GM21423 (cell line): ENCODE data around the gene PFAS.
A peak's percentile ranks its signal among the peaks of the same experiment; 100 is the strongest.
"Not testable (repeated sequence)": the region's sequence is repeated elsewhere in the genome, so short reads cannot be mapped to it uniquely, and the experiment has no call there.

Experiments used
- ATAC-seq: cut with Tn5 transposase; IDR thresholded peaks from one replicate; pipeline ENCODE4 v1.9.1; 2021; ENCODE audit warnings: mild to moderate bottlenecking, moderate library complexity; ENCODE audit not compliant: unreplicated experiment

The PFAS gene, protein sequence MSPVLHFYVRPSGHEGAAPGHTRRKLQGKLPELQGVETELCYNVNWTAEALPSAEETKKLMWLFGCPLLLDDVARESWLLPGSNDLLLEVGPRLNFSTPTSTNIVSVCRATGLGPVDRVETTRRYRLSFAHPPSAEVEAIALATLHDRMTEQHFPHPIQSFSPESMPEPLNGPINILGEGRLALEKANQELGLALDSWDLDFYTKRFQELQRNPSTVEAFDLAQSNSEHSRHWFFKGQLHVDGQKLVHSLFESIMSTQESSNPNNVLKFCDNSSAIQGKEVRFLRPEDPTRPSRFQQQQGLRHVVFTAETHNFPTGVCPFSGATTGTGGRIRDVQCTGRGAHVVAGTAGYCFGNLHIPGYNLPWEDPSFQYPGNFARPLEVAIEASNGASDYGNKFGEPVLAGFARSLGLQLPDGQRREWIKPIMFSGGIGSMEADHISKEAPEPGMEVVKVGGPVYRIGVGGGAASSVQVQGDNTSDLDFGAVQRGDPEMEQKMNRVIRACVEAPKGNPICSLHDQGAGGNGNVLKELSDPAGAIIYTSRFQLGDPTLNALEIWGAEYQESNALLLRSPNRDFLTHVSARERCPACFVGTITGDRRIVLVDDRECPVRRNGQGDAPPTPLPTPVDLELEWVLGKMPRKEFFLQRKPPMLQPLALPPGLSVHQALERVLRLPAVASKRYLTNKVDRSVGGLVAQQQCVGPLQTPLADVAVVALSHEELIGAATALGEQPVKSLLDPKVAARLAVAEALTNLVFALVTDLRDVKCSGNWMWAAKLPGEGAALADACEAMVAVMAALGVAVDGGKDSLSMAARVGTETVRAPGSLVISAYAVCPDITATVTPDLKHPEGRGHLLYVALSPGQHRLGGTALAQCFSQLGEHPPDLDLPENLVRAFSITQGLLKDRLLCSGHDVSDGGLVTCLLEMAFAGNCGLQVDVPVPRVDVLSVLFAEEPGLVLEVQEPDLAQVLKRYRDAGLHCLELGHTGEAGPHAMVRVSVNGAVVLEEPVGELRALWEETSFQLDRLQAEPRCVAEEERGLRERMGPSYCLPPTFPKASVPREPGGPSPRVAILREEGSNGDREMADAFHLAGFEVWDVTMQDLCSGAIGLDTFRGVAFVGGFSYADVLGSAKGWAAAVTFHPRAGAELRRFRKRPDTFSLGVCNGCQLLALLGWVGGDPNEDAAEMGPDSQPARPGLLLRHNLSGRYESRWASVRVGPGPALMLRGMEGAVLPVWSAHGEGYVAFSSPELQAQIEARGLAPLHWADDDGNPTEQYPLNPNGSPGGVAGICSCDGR (N-terminal part only)

DNA sequence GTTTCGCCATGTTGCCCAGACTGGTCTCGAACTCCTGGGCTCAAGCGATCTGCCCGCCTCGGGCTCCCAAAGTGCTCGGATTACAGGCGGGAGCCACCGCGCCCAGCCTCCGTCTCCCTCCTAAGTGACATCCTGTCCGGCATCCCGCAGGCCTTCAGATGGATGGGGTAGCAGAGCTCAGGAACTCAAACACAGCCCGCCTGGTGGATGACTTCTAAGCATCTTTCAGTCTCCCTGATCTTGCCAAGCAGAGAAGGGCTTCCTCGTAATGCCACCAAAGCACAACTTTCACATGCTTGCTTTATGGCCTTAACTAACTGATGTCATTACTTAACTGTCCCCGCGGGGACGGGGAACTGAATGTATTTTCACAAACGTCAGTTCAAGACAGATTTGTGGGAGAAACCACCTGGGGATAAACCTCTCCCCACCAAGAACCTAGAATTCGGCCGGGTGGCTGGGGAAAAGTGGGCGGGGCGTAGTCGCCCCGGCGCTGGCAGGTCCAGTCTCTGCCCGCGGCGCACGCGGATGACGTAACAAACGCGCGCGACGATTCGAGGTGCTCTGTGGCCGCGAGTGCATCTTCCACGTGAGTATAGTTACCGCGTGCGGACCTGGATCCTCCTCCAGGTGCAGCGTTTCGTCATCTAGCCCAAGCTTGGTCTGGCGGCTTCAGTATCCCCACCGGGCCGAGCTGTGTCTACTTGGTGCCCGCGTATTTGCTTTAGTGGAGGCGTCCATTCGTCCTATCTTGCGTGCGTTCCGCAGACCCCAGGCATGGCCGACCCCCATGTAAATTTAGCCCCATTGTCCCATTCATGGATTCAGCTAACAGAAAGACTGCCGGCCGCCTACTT is at the start of gene PFAS:
TSS of gene PFAS (plus strand) at position 539 of the 857 bp plus-strand sequence. CDS start 4,649 bp downstream, outside the sequence.
- peak; percentile 50 for ATAC-seq

DNA sequence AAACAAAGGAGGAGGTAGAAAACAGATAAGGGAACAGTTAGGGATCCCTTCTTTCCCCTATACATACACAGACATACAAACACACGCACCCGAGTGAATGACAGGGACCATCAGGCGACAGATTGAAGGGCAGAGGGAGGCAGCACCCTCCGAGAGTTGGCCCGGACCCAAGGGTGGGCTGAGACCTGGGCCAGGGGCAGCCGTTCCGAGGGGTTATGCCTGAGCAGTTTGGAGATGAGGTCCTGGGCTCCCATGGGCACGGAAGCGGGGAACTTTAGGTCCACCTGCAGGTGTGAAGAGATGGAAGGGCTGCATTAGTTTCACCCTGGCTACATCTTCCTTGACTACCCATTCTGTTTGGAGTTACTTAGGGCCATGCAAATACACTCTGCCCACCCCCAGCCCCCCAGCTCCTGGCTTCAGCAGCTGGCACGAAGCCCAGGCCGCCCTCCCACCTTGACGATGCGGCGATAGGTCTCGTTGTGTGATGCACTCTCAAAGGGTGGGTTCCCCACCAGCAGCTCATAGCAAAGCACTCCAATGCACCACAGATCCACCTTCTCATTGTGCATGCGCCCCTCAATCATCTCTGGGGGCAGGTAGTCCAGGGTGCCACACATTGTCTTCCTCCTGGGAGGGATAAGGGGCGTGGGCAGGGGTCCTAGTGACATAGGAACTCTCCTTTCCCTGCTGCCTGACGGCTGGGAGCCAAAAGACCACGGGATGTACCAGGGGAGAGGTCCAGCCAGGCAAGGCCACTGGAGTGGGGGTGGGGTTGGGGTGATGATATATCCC is 44.1 kb upstream of the PFAS start:
- no peak for ATAC-seq

DNA sequence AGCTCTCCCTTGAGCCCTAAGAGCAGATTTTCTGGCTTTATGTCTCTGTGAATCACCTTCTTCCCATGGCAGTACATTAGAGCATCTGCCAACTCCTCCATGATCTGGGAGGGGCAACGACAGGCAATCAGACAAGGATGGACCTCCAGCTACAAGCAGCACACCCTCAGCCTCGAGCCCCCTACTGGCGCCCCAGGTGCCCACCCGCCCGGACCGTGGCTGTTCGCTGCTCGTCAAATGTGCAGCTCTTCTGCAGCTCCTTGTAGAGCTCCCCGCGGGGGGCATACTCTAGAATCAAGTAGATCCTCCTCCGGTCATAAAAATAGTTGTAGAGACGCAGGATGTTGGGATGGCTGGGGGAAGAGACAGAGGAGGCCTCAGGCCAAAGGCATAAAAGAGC is 42.6 kb upstream of the PFAS start:
- no peak for ATAC-seq

DNA sequence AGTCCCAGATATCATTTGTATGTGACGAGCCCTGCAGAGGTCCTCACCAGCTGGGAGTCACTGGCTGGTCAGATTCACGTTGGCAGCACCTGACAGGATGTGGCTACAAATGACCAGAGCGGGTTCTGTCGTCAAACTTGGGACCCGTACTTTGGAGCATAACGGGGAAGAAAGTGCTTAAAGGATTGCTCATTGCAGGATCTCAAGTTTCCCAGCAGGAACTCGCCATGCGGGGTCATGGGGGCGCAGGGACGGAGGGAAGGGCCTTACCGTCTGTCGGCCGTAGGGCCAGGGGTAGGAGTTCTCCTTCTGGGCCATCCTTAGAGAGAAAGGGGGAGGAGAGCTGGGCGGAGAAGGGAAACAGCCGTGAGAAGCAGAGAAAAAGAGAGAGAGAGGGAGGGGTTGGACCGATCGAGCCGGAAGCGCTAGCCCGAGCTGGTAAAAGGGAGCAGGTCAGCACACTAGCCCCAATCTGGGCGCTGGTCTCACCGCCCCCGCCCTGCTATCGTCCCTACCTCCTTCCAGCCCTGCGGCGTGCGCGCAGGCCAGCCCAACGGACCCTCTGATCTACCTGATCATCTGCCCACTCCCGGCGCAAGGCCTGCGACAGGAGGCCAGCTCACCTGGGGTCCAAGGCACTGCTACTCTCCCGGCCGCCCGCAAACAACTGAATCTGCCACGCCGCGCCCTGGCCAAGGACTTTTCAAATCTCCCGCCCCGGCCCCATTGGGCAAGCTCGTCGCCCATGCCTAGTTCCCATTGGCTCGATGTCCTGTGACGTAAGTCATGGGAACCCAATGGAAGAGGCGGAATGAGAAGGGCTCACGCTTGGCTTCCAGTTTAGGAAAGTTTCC is 39.0 kb upstream of the PFAS start, which contains the start of gene AURKB:
TSS of gene AURKB (minus strand) at position 669 of the 854 bp plus-strand sequence. CDS start at position 318, 351 bp downstream.
- ATAC-seq, result peak; percentile 81

DNA sequence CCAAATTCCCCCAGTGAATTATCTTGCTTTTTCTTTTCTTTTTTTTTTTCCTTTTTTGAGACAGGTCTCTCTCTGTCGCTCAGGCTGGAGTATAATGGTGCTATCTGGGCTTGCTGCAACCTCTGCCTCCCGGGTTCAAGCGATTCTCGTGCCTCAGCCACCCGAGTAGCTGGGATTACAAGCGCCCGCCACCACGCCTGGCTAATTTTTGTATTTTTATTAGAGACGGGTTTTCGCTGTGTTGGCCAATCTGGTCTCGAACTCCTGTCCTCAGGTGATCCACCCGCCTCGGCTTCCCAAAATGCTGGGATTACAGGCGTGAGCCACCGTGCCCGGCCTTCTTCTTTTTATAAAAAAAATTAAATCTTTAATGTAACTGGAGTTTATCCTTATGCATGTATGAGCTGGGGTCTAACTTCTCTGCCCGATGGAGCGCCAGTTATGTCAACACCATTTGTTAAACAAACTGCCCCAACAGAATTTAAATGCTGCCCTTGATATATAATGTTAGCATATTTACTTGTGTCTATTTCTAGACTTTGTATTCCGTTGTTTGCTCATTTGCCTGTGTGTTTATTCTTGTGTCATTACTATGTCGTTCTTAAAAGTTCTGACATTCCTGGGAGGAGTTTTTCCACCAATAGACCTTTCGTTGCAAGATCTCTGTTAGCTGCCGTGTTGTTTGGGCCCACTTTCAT is 38.2 kb upstream of the PFAS start:
- peak; percentile 7 for ATAC-seq

DNA sequence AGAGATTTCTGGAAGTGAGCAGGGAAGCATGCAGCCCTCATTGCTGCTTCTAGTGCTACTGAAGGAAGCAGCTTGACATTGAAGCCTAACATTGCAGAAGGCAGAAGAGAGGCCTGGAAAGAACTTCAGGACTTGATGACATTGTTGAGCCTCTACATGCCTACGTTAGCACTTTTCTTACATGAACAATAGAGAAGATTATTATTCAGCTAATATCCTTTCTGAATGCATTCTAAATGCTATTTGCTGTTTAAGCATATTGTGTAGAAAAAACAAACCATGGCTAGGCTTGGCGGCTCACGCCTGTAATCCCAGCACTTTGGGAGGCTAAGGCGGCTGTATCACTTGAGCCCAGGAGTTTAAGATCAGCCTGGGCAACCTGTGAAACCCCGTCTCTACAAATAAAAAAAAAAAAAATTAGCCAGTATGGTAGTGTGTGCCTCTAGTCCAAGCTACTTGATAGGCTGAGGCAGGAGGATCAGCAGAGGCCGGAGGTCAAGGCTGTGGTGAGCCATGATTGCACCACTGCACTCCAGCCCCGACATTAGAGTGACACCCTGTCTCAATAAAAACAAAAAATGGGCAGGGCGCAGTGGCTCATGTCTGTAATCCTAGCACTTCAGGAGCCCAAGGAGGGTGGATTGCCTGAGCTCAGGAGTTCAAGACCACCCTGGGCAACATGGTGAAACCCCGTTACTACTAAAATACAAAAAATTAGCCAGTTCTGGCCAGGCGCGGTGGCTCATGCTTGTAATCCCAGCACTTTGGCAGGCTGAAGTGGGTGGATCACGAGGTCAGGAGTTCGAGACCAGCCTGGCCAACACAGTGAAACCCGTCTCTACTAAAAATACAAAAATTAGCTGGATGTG is 36.5 kb upstream of the PFAS start:
- no peak for ATAC-seq

DNA sequence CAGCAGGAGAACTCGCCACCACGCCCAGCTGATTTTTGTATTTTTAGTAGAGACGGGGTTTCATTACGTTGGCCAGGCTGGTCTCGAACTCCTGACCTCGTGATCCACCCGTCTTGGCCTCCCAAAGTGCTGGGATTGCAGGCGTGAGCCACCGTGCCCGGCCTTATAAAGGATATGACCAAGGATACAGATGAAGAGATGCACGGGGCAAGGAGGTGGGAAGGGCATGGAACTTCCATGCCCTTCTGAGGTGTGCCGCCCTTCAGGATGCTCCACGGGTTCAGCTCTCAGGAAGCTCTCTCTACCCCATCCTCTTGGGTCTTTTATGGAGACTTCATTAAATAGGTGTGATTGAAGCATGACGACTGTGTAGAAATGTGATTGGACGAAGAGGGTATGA is 35.1 kb upstream of the PFAS start:
- ATAC-seq, result not testable (repeated sequence)

DNA sequence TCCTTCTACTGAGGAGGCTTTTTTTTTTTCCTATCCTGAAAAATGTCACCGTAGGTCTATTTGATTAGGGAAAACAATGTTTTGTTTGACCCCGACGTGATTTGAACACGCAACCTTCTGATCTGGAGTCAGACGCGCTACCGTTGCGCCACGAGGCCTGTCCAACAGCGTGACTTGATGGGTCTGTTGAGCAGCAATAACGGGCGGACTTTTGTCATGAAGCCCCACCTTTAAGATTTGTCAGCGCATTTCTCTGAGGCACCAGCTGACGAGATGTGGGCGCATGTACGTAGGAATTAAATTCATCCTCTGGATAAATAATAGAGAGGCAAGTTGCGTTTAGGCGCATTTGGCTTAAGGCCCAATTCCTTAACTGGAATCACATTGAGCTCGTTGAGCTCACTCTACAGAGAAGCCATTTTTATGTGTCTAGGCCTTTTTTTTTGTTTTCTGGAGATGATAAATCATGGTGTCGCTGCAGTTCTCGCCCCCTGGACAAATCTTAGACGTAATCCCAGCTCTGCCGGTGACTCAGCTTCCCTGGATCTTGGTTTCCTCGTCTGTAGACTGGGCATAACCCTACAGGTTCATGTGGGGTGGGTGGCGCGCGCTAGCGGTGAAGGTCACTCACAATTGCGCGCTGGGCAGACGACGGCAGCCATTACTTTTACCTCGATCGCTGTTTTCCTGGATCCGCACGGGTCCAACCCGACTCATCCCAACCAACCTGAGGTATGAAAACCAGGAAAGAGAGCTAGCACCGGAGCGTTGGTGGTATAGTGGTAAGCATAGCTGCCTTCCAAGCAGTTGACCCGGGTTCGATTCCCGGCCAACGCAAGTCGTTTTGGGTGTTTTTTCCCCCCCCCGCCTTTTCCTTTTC is 28.1 kb upstream of the PFAS start:
- no peak for ATAC-seq

DNA sequence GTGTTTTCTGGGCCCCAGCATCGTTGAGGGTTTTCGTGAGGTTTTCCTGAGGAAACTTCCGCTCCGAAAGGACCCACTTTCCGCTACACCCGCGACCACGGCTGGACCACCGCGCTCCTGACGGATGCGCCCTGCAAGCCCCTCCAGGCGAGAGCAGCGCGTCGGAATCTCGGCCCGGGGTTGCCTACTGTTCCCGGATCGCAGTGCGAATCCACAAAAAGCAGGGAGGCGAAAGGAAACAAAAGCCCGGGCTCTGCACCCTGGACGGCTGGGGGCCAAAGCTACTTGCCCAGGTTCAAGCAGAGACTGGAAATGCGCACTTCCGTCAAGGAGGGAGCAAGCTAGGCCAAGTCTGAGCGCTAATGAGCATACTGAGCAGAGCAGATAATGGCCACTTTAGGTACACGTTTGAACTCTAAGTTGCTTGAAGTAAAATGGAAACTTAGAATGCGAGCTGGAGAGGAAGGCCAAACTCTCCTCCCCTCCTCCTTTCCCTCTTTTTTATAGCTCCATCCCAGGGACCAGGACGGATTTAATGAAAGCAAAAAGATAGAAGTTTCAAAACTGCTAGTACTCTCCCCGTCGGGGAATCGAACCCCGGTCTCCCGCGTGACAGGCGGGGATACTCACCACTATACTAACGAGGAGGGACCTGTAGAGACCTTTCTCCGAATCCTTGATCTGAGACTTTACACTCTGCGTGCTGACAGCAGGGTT is 27.3 kb upstream of the PFAS start:
- ATAC-seq, result peak; percentile 41

DNA sequence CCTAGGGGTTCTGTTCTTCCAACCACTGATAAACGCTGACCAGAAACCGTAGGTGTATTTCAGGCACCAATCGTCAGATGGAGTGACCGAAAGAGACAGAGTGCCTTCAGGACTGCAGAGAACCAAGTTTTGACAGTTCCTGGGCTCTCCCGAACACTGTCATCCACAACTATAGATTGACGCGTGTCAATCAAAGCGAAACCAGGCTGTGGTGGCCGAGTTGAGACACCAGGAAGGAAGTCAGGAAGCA is 26.8 kb upstream of the PFAS start:
- peak; percentile 29 for ATAC-seq

DNA sequence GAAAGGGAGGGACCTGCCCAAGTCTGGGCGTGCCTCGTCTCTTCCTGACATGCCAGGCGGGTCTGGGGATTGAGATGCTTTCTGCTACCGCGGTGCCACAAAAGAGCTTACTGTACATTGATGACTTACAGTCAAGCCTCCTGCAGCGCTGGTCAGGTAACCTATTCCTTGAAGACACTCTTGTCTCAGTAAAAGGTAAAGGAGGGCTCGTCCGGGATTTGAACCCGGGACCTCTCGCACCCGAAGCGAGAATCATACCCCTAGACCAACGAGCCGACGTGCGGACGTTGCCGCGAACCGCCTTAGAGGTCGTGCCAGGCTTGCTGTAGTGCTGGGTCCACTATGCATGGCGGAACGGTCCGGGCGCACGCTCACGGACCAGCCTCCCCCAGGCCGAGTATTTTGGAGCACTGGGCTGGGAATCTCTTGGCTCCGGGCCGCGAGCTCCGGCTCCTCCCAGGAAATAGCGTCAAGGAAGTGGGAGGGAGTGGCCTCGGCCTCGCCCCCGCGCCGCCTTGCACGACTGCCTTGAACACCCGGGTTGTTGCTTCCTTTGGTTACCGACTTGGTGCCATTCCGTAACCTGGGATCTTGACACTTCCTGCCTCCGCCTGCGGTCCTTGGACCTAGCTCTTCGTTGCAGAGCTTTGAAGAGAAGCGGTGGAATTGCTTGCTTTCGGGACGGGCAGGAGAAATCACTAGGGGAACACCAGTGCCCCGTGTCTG is 26.3 kb upstream of the PFAS start:
- ATAC-seq, result peak; percentile 34

DNA sequence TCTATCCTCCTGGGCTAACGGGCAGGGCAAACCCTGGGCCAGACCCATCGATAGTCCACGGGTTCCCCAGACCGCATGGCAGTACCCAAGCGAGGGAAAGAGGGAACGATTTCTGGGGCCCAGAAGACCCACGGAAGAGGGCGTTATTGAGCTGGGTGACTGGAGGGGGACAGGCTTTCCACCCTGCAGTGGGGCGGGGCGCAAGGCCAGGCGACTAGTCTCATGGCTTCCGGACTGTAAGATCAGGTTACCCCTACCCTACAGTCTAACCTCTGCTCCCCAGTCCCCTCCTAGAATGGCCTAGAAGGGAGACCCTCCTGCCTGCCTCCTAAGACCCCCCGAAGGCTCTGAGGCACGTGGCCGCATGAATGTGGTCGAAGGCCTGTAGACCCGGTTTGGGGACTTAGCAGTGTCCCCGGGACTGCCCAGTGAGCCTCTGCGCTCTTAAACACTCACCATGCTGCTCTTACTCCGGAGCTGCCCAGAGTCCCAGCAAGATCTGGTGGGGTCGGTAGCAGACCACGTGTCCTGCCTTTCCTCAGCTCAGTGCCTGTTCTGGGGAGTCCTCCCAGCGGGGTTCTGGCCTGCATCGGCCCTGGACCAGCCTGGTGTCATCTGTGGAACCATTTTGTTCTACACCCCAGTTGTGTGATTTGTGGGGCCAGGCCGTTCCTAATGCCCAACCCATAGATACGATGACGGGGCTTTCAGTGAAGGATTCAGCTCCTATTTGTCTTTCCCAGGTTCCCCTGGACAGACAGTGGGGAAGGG is 25.5 kb upstream of the PFAS start:
- no peak for ATAC-seq

DNA sequence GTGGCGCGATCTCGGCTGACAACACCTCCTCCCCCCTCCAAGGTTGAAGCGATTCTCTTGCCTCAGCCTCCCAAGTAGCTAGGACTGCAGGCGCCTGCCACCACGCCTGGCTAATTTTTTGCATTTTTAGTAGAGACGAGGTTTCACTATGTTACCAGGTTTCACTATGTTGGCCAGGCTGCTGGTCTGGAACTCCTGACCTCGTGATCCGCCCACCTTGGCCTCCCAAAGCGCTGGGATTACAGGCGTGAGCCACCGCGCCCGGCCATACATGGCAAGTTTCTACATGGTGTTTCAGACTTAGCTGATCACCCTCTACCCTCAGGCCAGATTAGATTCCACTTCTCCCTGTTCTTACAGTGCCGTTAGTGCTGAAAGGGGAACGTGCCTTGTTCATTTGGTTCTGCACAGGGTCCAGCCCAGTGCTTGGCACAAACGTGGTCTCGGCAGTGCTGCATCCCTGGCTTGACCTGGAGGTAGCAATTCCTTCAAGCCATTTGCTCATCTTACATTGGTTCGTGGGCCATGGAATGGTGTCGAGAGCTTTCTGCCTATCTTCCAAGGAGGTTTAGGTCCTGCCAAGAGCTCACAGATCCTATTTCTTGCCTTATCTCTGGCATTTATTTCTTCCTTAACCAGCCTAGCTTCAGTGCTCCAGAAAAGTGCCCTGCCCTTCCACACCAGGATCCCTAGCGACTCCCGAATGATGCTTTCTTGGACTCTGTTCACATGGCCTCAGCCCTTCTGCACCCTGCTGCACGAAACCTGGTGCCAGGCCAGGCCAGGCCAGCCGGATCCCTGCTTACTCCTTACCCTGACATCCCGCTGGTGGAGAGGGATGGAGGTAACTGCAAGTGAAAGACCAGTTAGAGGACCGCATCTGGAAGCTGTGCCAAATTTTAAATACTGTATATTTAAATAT is 23.9 kb upstream of the PFAS start:
- ATAC-seq, result no peak
